ENCODE data around the gene TMEM270.

TMEM270 gene

GRCh38 chr7:73885433-73885974 lies 24.5 kb downstream of the TMEM270 start:
- in situ Hi-C loops (cut with MboI; ENCODE audit: low sequenced_read_pairs): no loop called here

GRCh38 chr7:73885975-73886798 lies 25.2 kb downstream of the TMEM270 start:
- in situ Hi-C loops (cut with MboI; ENCODE audit: low sequenced_read_pairs): no loop called here

- in situ Hi-C loops (cut with MboI; ENCODE audit: low sequenced_read_pairs): no loop called here
These were observed 26.8 kb downstream of the TMEM270 start for GRCh38 chr7:73887762-73888161.

- in situ Hi-C loops (cut with MboI; ENCODE audit: low sequenced_read_pairs): no loop called here
These were observed 28.0 kb downstream of the TMEM270 start for GRCh38 chr7:73888959-73889358.

GRCh38 chr7:73890555-73891147 lies 29.7 kb downstream of the TMEM270 start:
- in situ Hi-C loops (cut with MboI; ENCODE audit: low sequenced_read_pairs): no loop called here

DNA sequence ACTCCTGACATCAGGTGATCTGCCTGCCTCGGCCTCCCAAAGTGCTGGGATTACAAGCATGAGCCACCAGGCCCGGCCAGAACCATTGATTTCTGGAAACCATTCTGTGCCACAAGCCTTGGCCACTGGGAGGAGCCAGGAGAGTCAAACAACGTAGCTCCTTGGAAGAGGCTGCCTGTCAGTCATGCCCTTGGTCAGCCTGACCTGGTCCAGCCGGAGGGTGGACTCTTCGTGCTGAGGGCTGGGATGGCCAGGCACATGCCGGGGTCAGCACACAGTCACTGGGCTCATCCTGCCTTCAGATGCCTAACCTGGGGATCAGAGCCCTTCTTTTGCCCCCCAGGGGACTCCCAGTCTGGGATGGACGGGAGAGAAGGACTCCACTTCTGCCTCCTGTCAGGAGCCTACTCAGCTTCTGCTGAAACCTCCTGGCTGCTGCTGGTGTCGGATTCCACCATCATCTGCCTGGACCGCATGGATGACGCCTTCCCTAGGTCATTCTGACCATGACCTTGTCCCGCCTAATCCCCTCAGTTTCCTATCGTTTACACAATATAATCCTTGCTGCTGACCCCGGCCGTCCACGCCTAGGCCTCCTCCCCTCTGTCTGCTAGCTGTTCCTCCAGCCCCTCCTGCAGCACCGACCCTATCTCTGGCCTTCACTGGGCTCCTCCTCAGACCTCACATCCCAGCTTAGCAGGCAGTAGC lies 30.4 kb downstream of the TMEM270 start:
- in situ Hi-C loops (cut with MboI; ENCODE audit: low sequenced_read_pairs): no loop called here

GRCh38 chr7:73892003-73892999 lies 31.3 kb downstream of the TMEM270 start:
- in situ Hi-C loops (cut with MboI; ENCODE audit: low sequenced_read_pairs): no loop called here

DNA sequence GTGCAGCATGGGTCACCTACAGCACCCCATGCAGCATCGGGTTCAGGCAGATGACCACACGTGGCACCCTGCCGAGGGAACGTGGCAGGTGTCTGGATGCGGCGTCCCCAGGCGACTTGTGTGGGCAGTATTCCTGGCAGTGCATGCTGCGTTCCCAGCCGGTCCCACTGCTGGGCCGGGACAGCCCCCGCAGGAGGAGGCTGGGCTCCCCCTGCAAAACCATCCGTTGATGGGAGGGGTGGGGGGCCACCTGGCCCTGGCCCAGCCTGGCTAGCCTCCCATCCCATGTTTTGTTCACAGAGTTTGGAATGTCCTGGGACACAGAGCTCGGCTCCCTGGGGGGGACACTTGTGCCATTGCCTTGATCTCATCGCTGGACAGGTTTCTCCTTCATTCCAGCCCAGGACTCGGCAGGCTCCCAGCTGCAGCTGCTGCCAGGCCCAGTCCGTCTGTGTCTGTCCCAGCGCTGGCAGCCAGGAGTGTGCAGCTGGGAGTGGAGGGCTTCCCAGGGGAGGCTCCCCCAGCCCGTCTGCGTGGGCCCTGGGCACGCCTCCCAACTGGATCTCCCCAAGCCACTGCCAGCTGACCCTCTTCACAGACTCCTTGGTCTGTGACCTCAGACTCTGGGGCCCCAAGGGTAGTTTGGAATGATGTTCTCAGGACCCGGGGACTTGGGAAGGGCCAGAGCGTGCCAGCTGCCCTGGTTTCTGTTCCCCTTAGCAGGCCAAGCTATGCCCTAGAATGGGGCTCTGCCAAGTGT lies 32.6 kb downstream of the TMEM270 start:
- in situ Hi-C loops (cut with MboI; ENCODE audit: low sequenced_read_pairs): no loop called here

- in situ Hi-C loops (cut with MboI; ENCODE audit: low sequenced_read_pairs): no loop called here
These were observed 33.2 kb downstream of the TMEM270 start for GRCh38 chr7:73894166-73894565.

- in situ Hi-C loops (cut with MboI; ENCODE audit: low sequenced_read_pairs): no loop called here
These were observed 34.0 kb downstream of the TMEM270 start for GRCh38 chr7:73894733-73895551.

DNA sequence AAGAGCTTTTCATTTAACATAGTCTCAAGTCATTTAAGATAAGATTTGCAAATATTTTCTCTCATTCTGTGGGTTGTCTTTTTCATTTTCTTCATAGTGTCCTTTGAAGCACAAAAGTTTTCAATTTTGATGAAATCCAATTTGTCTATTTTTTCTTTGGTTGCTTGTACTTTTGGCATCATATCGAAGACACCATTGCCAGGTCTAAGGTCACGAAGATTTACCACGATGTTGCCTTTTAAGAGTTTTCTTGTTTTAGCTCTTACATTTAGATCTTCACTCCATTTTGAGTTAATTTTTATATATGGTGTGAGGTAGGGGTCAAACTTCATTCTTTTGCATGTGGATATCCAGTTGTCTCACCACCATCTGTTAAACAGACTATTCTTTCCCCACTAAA lies 34.7 kb downstream of the TMEM270 start:
- in situ Hi-C loops (cut with MboI; ENCODE audit: low sequenced_read_pairs): no loop called here

DNA sequence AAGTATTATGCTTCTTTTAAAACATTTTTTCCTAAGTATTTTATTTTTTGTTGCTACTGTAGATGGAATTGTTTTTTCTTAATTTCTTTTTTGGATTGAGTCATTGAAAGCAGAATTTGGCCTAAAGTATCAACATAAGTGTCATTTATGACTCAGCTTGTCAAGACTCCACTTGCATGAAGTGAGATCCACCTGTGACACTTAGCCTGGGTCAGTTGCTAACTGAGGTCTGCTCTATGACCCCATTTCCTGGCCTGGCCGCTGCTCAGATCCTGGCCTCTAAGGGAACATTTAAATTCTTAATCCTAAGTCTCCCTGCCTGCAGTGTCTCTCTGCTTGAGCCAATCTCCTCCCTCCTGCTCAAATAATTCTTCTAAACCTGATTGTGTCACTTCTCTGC lies 35.5 kb downstream of the TMEM270 start:
- in situ Hi-C loops (cut with MboI; ENCODE audit: low sequenced_read_pairs): no loop called here

- in situ Hi-C loops (cut with MboI; ENCODE audit: low sequenced_read_pairs): no loop called here
These were observed 38.8 kb downstream of the TMEM270 start for GRCh38 chr7:73899731-73900142.

GRCh38 chr7:73900286-73900685 lies 39.3 kb downstream of the TMEM270 start:
- in situ Hi-C loops (cut with MboI; ENCODE audit: low sequenced_read_pairs): no loop called here

DNA sequence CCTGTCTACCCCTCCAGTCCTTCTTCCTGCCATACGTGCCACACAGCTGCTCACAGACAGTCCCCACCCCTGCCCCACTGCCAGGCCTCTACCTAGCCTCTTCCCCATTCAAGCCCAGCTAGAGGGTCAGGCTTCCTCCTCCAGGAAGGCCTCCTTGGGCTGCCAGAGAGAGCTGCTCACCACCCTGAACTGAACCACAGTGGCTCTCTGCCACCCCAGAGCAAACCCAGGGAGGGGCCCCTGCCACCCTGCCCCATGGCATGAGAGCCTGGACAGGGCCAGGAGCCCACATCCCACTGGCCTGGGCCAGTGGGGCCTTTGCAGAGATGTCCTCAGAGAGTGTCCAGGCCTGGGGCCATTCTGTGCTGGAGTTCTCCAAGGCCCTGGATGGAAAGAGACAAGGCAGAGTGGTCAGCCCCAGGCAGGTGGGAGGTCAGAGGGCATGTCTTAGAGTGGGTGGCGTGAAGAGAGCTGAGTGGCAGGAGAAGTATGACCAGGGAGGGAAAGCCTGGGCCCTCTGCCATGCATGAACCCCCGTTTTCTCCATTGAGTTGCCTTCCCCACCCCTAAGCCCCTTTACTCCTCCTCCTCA lies 40.4 kb downstream of the TMEM270 start:
- in situ Hi-C loops (cut with MboI; ENCODE audit: low sequenced_read_pairs): no loop called here

- in situ Hi-C loops (cut with MboI; ENCODE audit: low sequenced_read_pairs): no loop called here
These were observed 41.1 kb downstream of the TMEM270 start for GRCh38 chr7:73901823-73902597.

- in situ Hi-C loops (cut with MboI; ENCODE audit: low sequenced_read_pairs): no loop called here
These were observed 42.6 kb downstream of the TMEM270 start for GRCh38 chr7:73903321-73904218.
